Raji (cell line): Measurements from ENCODE around the gene ZBTB44.

Source experiments
- POLR2A ChIP-seq: IDR thresholded peaks from 2 replicates; pipeline ENCODE4 v1.6.1; 2011; ENCODE audit warnings: low read depth, low read length, control low read depth; ENCODE audit not compliant: insufficient read depth

Gene ZBTB44

GRCh38 chr11:130272336-130272735 is 42.4 kb downstream of the ZBTB44 start:
- TF ChIP-seq POLR2A, result no peak

DNA sequence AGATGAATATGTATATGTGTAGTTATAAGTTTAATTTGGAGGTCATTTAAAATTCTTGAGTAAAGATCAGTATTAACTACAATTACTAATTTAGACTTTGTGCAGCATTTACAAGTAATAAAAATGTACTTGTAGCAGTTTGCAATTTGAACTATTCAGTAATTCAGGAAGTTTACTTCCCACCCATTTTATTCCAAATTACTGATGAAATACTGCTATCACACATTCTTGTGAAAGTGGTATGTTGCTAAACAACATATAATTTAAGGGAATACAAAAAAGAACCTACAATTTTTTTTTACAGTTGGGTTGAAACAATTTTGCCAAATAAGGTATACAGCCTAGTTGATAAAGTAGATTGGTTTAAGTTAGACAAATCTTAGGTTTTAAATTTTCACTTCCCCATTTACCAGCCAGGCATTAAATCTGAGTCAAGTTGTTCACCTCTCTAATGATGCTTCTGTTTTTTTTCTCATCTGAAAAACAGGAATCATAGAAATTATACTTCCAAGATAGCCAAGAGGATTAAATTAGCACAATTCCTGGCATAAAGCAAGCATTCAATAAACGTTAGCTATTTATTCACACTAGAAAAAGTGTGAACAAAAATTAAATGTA is 45.3 kb downstream of the ZBTB44 start:
- no peak for TF ChIP-seq POLR2A

- no peak for TF ChIP-seq POLR2A
Measured at GRCh38 chr11:130263351-130263750, 51.4 kb downstream of the ZBTB44 start.

- TF ChIP-seq POLR2A, result no peak
Measured at GRCh38 chr11:130262424-130262823, 52.3 kb downstream of the ZBTB44 start.

- no peak for TF ChIP-seq POLR2A
Measured at GRCh38 chr11:130261571-130261970, 53.1 kb downstream of the ZBTB44 start.

GRCh38 chr11:130260742-130261141 is 54.0 kb downstream of the ZBTB44 start:
- no peak for TF ChIP-seq POLR2A

- no peak for TF ChIP-seq POLR2A
Measured at GRCh38 chr11:130260080-130260627, 54.6 kb downstream of the ZBTB44 start.

GRCh38 chr11:130249371-130249770 is 65.3 kb downstream of the ZBTB44 start:
- no peak for TF ChIP-seq POLR2A

- TF ChIP-seq POLR2A, result no peak
Measured at GRCh38 chr11:130247319-130247718, 67.4 kb downstream of the ZBTB44 start.

DNA sequence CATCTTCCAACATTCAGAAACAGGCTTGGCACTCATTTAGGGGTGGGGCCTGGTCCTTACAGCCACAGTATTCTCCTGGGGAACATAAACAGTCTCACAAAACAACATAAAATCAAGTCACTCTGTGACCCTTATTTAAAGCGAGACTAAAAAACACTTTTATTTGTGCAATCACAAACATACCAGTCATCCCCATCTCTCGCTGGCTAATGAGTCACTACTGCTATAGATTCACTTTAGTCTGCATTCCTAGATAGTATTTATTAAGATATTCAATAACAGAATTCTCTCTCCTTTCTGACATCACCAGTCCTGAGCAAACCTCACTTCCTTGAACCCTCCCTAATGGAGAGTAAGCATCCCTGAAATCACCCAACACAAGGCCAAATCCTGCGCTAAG is 68.0 kb downstream of the ZBTB44 start:
- no peak for TF ChIP-seq POLR2A

DNA sequence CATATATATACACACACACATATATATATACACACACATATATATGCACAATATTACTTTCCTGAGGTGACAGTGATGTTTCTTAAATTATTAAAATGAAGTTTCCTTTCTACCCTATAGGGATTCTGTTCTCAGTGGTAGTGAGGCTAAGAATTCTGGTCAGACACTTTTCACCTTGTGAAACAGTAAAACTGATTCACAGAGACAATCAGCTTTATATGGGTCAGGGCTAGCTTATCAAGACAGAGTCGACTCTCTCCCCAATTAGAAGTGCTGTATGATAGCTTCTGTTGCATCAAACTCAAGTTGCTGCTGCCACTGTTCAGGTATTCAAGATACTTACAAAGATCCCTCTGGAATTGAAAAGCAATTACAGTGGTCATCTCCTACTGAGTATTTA is 68.4 kb downstream of the ZBTB44 start:
- TF ChIP-seq POLR2A, result no peak

DNA sequence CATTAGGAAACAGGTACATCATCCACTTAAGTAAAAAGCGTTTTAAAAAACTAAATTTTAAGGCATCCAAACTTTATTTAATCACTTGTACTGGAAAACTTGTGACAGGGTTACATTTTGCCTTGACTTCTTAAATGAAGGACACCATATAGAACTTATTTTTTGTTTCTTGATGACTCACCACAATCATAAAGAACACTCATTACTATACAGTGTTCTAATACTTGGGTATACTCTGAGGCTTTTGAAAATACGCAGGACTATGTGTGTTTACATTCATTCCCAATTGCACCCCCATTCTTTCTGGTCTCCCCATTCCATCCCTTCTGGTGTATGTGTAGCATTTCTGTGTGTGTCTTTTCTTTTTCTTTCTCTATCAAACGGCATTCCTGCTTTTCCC is 69.9 kb downstream of the ZBTB44 start:
- TF ChIP-seq POLR2A, result no peak

- no peak for TF ChIP-seq POLR2A
Measured at GRCh38 chr11:130243816-130244215, 70.9 kb downstream of the ZBTB44 start.

GRCh38 chr11:130241713-130242112 is 73.0 kb downstream of the ZBTB44 start:
- TF ChIP-seq POLR2A, result no peak

DNA sequence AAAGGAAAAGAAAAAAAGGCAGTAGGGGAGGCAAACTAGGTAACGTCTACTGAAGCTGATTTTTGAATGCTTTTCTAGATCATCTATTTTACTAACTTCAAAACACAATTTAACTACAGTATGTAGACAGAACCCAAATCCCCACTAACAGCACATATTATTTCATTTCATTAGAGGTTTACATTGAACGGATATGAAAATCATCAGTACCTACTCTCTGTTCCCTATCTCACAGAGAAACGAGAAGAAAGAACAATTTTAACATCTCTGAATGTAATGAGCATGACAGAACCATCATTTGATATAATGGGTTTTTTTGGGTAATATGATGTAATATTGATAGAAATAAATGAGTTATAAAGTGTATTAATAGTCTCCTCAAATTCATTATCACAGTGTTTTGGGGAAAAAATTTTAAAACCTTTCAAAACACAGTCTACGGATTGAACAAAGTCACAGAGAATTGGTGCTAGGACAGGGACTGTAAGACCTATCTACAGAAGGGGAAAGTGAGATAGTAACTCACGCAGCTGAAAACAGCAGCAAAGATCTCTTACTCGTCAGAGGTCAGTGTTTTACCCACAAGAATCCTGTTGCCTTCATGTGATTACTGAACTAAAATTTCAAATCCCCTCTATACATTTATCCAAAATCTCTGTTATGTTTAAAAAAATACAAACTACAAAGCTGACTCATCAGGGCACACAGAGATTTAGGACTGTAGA is 77.3 kb downstream of the ZBTB44 start:
- no peak for TF ChIP-seq POLR2A

GRCh38 chr11:130234315-130234714 is 80.4 kb downstream of the ZBTB44 start:
- TF ChIP-seq POLR2A, result no peak

DNA sequence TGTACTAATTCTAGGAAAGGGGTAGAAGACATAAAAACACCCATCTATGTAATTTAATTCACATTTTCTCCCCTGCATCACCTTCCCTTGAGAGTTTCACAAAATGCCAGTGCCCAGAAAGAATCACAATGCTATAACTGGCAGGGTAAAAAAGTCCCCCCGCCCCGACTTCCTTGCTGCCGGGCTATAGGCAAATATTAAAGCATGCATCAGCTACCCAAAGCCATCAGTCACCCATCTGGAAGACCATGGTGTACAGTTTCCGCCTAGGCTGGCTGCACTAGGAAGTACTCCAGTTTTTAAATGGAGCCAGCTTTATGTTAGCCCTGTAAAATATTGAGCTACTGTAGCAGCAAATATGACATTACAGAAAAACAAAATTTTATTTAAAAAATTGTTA is 87.3 kb downstream of the ZBTB44 start:
- no peak for TF ChIP-seq POLR2A

- TF ChIP-seq POLR2A, result no peak
Measured at GRCh38 chr11:130223291-130223971, 91.3 kb downstream of the ZBTB44 start.
